Neuronal stem cell (in vitro differentiated cells): ENCODE measurements around the gene COLEC11.

Experiments used
- DNase-seq: peaks from one replicate; pipeline ENCODE4 v3.0.0-alpha.2; 2013; ENCODE audit warnings: low spot score
- H2AFZ ChIP-seq: one replicate; pipeline ENCODE4 v1.6.1; 2013; ENCODE audit warnings: mild to moderate bottlenecking, low read length, inconsistent platforms
- H2AK5ac ChIP-seq: 2 replicates; pipeline ENCODE4 v1.6.1; 2013; ENCODE audit warnings: low read depth, mild to moderate bottlenecking, inconsistent platforms, low read length, moderate library complexity, mixed read lengths
- H2BK120ac ChIP-seq: 2 replicates; pipeline ENCODE4 v1.6.1; 2013; ENCODE audit warnings: low read depth, mild to moderate bottlenecking, inconsistent platforms, low read length, moderate library complexity, mixed read lengths
- H2BK12ac ChIP-seq: one replicate; pipeline ENCODE4 v1.6.1; 2013; ENCODE audit warnings: low read length, inconsistent platforms
- H2BK15ac ChIP-seq: 2 replicates; pipeline ENCODE4 v1.6.1; 2013; ENCODE audit warnings: mild to moderate bottlenecking, low read length, inconsistent platforms, mixed read lengths
- H2BK5ac ChIP-seq: one replicate; pipeline ENCODE4 v1.6.1; 2013; ENCODE audit warnings: inconsistent platforms, mild to moderate bottlenecking, low read length, moderate library complexity
- H3K14ac ChIP-seq: one replicate; pipeline ENCODE4 v1.6.1; 2013; ENCODE audit warnings: low read length, inconsistent platforms
- H3K18ac ChIP-seq: 2 replicates; pipeline ENCODE4 v1.6.1; 2013; ENCODE audit warnings: low read length, inconsistent platforms
- H3K23ac ChIP-seq: 2 replicates; pipeline ENCODE4 v1.6.1; 2013; ENCODE audit warnings: low read depth, mild to moderate bottlenecking, mixed read lengths, low read length, inconsistent platforms; ENCODE audit not compliant: poor library complexity
- H3K27ac ChIP-seq: replicated peaks from 3 replicates; pipeline ENCODE4 v1.5.1; 2013; ENCODE audit warnings: low read length, inconsistent platforms
- H3K27me3 ChIP-seq, 3 experiments: 2 replicates each; pipeline ENCODE4 v1.6.1; 2013; ENCODE audit warnings: low read length in 3 of 3, mild to moderate bottlenecking in 2 of 3, inconsistent platforms in 1 of 3, low read depth in 1 of 3, mixed read lengths in 1 of 3, moderate library complexity in 1 of 3; ENCODE audit not compliant: control insufficient read depth in 3 of 3, insufficient read depth in 3 of 3
- H3K36me3 ChIP-seq, 2 donors: replicated peaks in 1 of 2; 2 replicates each; pipeline ENCODE4 v1.6.1; 2013; ENCODE audit warnings: low read length in 2 of 2; ENCODE audit not compliant: control insufficient read depth in 2 of 2, insufficient read depth in 2 of 2
- H3K4ac ChIP-seq: 2 replicates; pipeline ENCODE4 v1.6.1; 2013; ENCODE audit warnings: inconsistent platforms, mild to moderate bottlenecking, low read length, moderate library complexity
- H3K4me1 ChIP-seq, 2 donors: 1 replicate in 1 of 2; 2 replicates in 1 of 2; pipeline ENCODE4 v1.6.1; 2013; ENCODE audit warnings: low read length in 2 of 2, low read depth in 1 of 2; ENCODE audit not compliant: control insufficient read depth in 2 of 2, insufficient read depth in 1 of 2
- H3K4me2 ChIP-seq: one replicate; pipeline ENCODE4 v1.6.1; 2013; ENCODE audit warnings: mild to moderate bottlenecking, low read length, inconsistent platforms; ENCODE audit not compliant: insufficient read depth, poor library complexity, severe bottlenecking
- H3K4me3 ChIP-seq, 2 donors: 2 replicates each; pipeline ENCODE4 v1.5.1; 2013; ENCODE audit warnings: low read length in 2 of 2, mild to moderate bottlenecking in 2 of 2, inconsistent platforms in 1 of 2, moderate library complexity in 1 of 2
- H3K79me1 ChIP-seq: one replicate; pipeline ENCODE4 v1.6.1; 2013; ENCODE audit warnings: low read depth, mild to moderate bottlenecking, inconsistent platforms, low read length, moderate library complexity
- H3K9ac ChIP-seq: one replicate; pipeline ENCODE4 v1.6.1; 2013; ENCODE audit warnings: mild to moderate bottlenecking, low read depth, low read length, inconsistent platforms; ENCODE audit not compliant: poor library complexity
- H3K9me3 ChIP-seq, 2 donors: replicated peaks in 1 of 2; 2 replicates each; pipeline versions ENCODE3 to v1.6.1; 2013; ENCODE audit warnings: low read length in 2 of 2, mild to moderate bottlenecking in 2 of 2, inconsistent platforms in 1 of 2, low read depth in 1 of 2, mixed read lengths in 1 of 2, moderate library complexity in 1 of 2; ENCODE audit not compliant: control insufficient read depth in 2 of 2, insufficient read depth in 1 of 2
- H4K8ac ChIP-seq: one replicate; pipeline ENCODE4 v1.6.1; 2013; ENCODE audit warnings: low read depth, mild to moderate bottlenecking, inconsistent platforms, low read length, moderate library complexity
- H4K91ac ChIP-seq: one replicate; pipeline ENCODE4 v1.6.1; 2013; ENCODE audit warnings: low read length, low read depth, mild to moderate bottlenecking, inconsistent platforms; ENCODE audit not compliant: poor library complexity
- WGBS, 2 donors: extraction: QIAGEN DNeasy Blood & Tissue Kit; methylation state at CpG; one replicate each; pipeline ENCODE4 v1.1.7; 2013; ENCODE audit warnings: missing lambda C conversion rate in 2 of 2, mixed read lengths in 1 of 2; ENCODE audit not compliant: insufficient read length in 2 of 2, insufficient replicate concordance in 1 of 2; ENCODE audit errors: extremely low coverage in 2 of 2; 5-methylcytosine and 5-hydroxymethylcytosine counted together

COLEC11 gene

GRCh38 chr2:3610881-3611505 is 16.1 kb downstream of the COLEC11 start:
- Histone ChIP-seq H2BK12ac (no peak overlapping the region), H2BK5ac (no peak overlapping the region), H3K4me1 (peaks cover under 1 to 8% of the 10 kb centered on the region in 2 donors), H3K4ac (no peak overlapping the region), H4K8ac (no peak overlapping the region), H3K9me3 (peaks cover 7% of the 10 kb centered on the region in 2 donors), H2BK120ac (no peak overlapping the region), H3K14ac (peak overlapping the region; percentile 23), H2AFZ (peak overlapping the region; percentile 85), H3K27me3 (no peaks in the 10 kb centered on the region), H3K27ac (no peak overlapping the region), H3K18ac (peak overlapping the region; percentile 70), H4K91ac (no peak overlapping the region), H3K4me2 (no peak overlapping the region), H2AK5ac (no peak overlapping the region), H3K9ac (no peak overlapping the region), H3K23ac (no peak overlapping the region), H3K79me1 (peaks cover 3% of the 10 kb centered on the region), H3K36me3 (peaks cover 0 to 3% of the 10 kb centered on the region in 2 donors), H2BK15ac (no peak overlapping the region), H3K4me3 (no peak overlapping the region)
- no CpG with 5 or more reads among the region's 23 CpGs for WGBS, 2 donors
- DNase-seq: no peak

DNA sequence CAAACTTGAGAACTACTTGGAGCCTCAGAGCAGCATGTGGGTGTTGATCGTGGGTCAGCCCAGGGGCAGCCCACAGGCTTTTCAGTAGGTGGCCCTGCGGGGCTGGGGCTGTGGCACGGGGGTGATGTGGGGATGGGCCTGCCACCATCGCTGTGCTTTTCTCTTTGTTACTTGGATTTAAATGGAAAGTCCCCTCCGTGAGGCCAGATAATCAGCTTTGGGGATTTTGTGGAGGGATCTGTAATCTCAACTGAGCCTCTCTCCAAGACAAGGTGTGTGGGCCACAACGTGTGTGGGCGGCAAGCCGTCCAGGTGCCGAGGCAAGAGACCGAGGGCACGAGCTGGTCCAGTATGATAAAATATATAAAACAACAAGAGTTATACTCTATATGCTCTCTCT is 16.7 kb downstream of the COLEC11 start:
- Histone ChIP-seq H3K9me3 (peaks cover 7% of the 10 kb centered on the region in 2 donors), H3K36me3 (peaks cover 0 to 3% of the 10 kb centered on the region in 2 donors), H3K4me1 (peaks cover 0 to 8% of the 10 kb centered on the region in 2 donors), H3K79me1 (peaks cover 3% of the 10 kb centered on the region), H4K91ac (no peak overlapping the region), H2AFZ (peak overlapping the region; percentile 85), H3K14ac (peak overlapping the region; percentile 38), H3K9ac (no peak overlapping the region), H2BK5ac (no peak overlapping the region), H2BK15ac (no peak overlapping the region), H2BK120ac (no peak overlapping the region), H3K27me3 (no peaks in the 10 kb centered on the region), H3K23ac (no peak overlapping the region), H3K4ac (no peak overlapping the region), H3K4me2 (no peak overlapping the region), H2AK5ac (no peak overlapping the region), H3K18ac (no peak overlapping the region), H2BK12ac (no peak overlapping the region), H4K8ac (no peak overlapping the region), H3K27ac (no peak overlapping the region), H3K4me3 (no peak overlapping the region)
- no CpG with 5 or more reads among the region's 11 CpGs for WGBS, 2 donors
- no peak for DNase-seq

DNA sequence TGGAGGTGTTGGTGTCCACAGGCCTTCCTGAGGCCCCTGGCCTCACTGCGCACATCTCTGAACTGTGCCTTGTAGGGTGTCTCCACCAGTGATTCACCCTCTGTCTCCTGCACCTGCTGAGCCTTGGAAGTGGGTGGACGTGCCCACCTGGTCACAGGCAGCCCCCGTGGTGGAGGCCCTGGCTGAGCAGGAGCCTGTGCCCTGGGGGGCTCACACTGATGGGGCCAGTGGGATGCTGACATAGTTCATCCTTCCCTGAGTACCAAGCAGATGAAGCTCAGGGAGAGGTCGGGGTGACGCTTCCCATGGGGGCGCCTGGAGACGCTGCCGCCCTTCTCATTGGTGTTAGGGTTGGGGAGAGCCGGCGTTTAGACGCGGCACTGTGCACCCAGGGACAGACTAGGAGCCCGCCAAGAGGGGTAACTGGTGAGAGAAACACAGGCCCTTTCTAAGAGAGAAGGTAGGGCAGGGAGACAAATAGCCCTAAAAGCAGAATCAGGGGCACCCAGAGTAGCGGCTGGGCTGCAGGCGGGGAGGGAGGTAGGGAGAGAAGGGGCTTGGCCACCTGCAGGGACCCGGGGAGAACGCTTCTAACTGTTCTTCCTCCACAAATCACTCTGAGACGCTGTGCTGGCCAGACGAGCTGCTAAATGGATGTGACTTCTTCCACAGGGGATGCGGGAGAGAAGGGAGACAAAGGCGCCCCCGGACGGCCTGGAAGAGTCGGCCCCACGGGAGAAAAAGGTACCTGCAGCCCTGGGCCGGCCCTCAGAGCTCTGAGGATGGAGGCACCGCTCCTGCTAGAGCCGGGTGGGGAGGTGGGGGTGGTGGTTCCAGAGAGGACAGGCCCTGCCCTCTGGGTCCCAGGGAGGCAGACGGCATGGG is 18.0 kb downstream of the COLEC11 start:
- no peak overlapping the region for H2BK15ac ChIP-seq
- H3K4me1 ChIP-seq: peaks cover 0 to 8% of the 10 kb centered on the region in 2 donors
- H2AK5ac ChIP-seq: peak overlapping the region; percentile 0
- no peak overlapping the region for H4K8ac ChIP-seq
- no peak overlapping the region for H3K4ac ChIP-seq
- H3K27me3 ChIP-seq: no peaks in the 10 kb centered on the region
- H4K91ac ChIP-seq: no peak overlapping the region
- no peak for DNase-seq
- H3K9ac ChIP-seq: no peak overlapping the region
- H3K4me2 ChIP-seq: no peak overlapping the region
- H3K23ac ChIP-seq: peak overlapping the region; percentile 20
- no peak overlapping the region for H2BK5ac ChIP-seq
- no CpG with 5 or more reads among the region's 29 CpGs for WGBS, 2 donors
- H3K27ac ChIP-seq: no peak overlapping the region
- peak overlapping the region; percentile 47 for H2AFZ ChIP-seq
- H3K36me3 ChIP-seq: peaks cover 0 to 3% of the 10 kb centered on the region in 2 donors
- no peak overlapping the region for H2BK12ac ChIP-seq
- H3K79me1 ChIP-seq: peaks cover 2% of the 10 kb centered on the region
- no peak overlapping the region for H2BK120ac ChIP-seq
- H3K18ac ChIP-seq: peak overlapping the region; percentile 2
- peaks cover 7% of the 10 kb centered on the region in 2 donors for H3K9me3 ChIP-seq
- no peak overlapping the region for H3K4me3 ChIP-seq
- no peak overlapping the region for H3K14ac ChIP-seq

- no peak overlapping the region for H3K18ac ChIP-seq
- no peak for DNase-seq
- H2AFZ ChIP-seq: peak overlapping the region; percentile 47
- H3K23ac ChIP-seq: peak overlapping the region; percentile 20
- H3K4ac ChIP-seq: no peak overlapping the region
- peaks cover 7% of the 10 kb centered on the region in 2 donors for H3K9me3 ChIP-seq
- peaks cover 0 to 3% of the 10 kb centered on the region in 2 donors for H3K36me3 ChIP-seq
- no peaks in the 10 kb centered on the region for H3K27me3 ChIP-seq
- H2BK12ac ChIP-seq: no peak overlapping the region
- H3K79me1 ChIP-seq: peaks cover 2% of the 10 kb centered on the region
- H4K8ac ChIP-seq: no peak overlapping the region
- H2BK5ac ChIP-seq: no peak overlapping the region
- no peak overlapping the region for H4K91ac ChIP-seq
- H3K14ac ChIP-seq: no peak overlapping the region
- no peak overlapping the region for H3K4me2 ChIP-seq
- no peak overlapping the region for H3K27ac ChIP-seq
- peaks cover 0 to 8% of the 10 kb centered on the region in 2 donors for H3K4me1 ChIP-seq
- H3K4me3 ChIP-seq: no peak overlapping the region
- no peak overlapping the region for H2AK5ac ChIP-seq
- no peak overlapping the region for H2BK15ac ChIP-seq
- WGBS, 2 donors: no CpG with 5 or more reads among the region's 12 CpGs
- H2BK120ac ChIP-seq: no peak overlapping the region
- H3K9ac ChIP-seq: no peak overlapping the region
Observed at GRCh38 chr2:3613524-3613905, 18.6 kb downstream of the COLEC11 start.
